Natural killer cell (primary cell): Measurements from ENCODE around the gene KRTAP12-2. TPM values are rescaled to one million over a fixed set of nuclear protein-coding genes. Genes with fewer than 3 reads are reported as not detected.

Experiments used
- ATAC-seq, 3 donors: fragments of 150-1000 bp in 2 of 3; fragments of 200-7000 bp in 1 of 3; cut with Tn5 transposase; 1 replicate in 1 of 3; 2 replicates in 2 of 3; pipeline ENCODE4 v1.10.0; 2021; ENCODE audit warnings: mild to moderate bottlenecking in 2 of 3, moderate library complexity in 2 of 3
- DNase-seq, 2 donors: peaks; one replicate each; pipeline versions ENCODE4 v3.0.0 to v3.0.0-alpha.2; 2013 to 2021; ENCODE audit warnings: mixed read lengths in 1 of 2
- H3K27ac ChIP-seq: one replicate; pipeline ENCODE4 v1.5.1; 2013; ENCODE audit warnings: mild to moderate bottlenecking, low read length
- H3K27me3 ChIP-seq: one replicate; pipeline ENCODE4 v1.6.1; 2013; ENCODE audit warnings: low read length; ENCODE audit not compliant: control insufficient read depth, insufficient read depth
- H3K36me3 ChIP-seq: one replicate; pipeline ENCODE4 v1.6.1; 2013; ENCODE audit warnings: low read length; ENCODE audit not compliant: control insufficient read depth, insufficient read depth
- H3K4me1 ChIP-seq: one replicate; pipeline ENCODE4 v1.6.1; 2013; ENCODE audit warnings: low read length; ENCODE audit not compliant: control insufficient read depth, insufficient read depth
- H3K4me3 ChIP-seq: one replicate; pipeline ENCODE4 v1.5.1; 2013; ENCODE audit warnings: low read length
- H3K9me3 ChIP-seq: one replicate; pipeline ENCODE4 v1.6.1; 2013; ENCODE audit warnings: low read length; ENCODE audit not compliant: control insufficient read depth, insufficient read depth
- H3K27ac Mint-ChIP-seq, 2 donors: one replicate each; pipeline ENCODE4 v1.8.0; 2022; ENCODE audit warnings: mild to moderate bottlenecking in 2 of 2, mixed read lengths in 2 of 2, moderate library complexity in 1 of 2
- H3K27me3 Mint-ChIP-seq, 2 donors: one replicate each; pipeline ENCODE4 v1.8.0; 2022; ENCODE audit warnings: low read depth in 2 of 2, mixed read lengths in 2 of 2
- H3K36me3 Mint-ChIP-seq: one replicate; pipeline ENCODE4 v1.8.0; 2022; ENCODE audit warnings: mixed read lengths
- H3K4me1 Mint-ChIP-seq, 2 donors: one replicate each; pipeline ENCODE4 v1.8.0; 2022; ENCODE audit warnings: mixed read lengths in 2 of 2
- H3K4me3 Mint-ChIP-seq: one replicate; pipeline ENCODE4 v1.8.0; 2022; ENCODE audit warnings: mild to moderate bottlenecking, moderate library complexity, mixed read lengths
- H3K9me3 Mint-ChIP-seq, 2 donors: one replicate each; pipeline ENCODE4 v1.8.0; 2022; ENCODE audit warnings: mixed read lengths in 2 of 2
- CTCF ChIP-seq: fragments of 200-600 bp; IDR thresholded peaks from one replicate; pipeline ENCODE4 v1.8.0; 2022; ENCODE audit warnings: antibody characterized with exemption
- WGBS: methylation state at CpG from one replicate; pipeline ENCODE4 v1.1.7; 2013; ENCODE audit warnings: missing lambda C conversion rate; ENCODE audit not compliant: insufficient coverage; 5-methylcytosine and 5-hydroxymethylcytosine counted together
- intact Hi-C: fragments of 100-400 bp; cut with micrococcal nuclease; formaldehyde crosslinking; loops from one replicate; pipeline ENCODE4 v1.14.2; 2022
- total RNA-seq, 4 donors: library from RNA; stranded (reverse); fragments of 120-200 nt in 1 of 4; gene quantifications; one replicate each; pipeline versions ENCODE4 v1.2.3 to v1.2.4, GENCODE V29; 2013 to 2022

KRTAP12-2 gene
- total RNA-seq, 3 donors from 2014 or later (not counting 1 experiment from before 2014, with no cell fraction given): not detected

- ATAC-seq (no peak), DNase-seq (no peak)
- Mint-ChIP-seq H3K4me3 (no peak overlapping the region), H3K27me3 (peaks cover 59 to 65% of the 10 kb centered on the region in 2 donors), H3K4me1 (peaks cover 0 to 22% of the 10 kb centered on the region in 2 donors), H3K9me3 (no peaks in the 10 kb centered on the region), H3K36me3 (no peaks in the 10 kb centered on the region), H3K27ac (no peak overlapping the region)
- Histone ChIP-seq H3K27ac (no peak overlapping the region), H3K36me3 (no peaks in the 10 kb centered on the region), H3K9me3 (peaks cover 7% of the 10 kb centered on the region), H3K4me1 (peaks cover 26% of the 10 kb centered on the region), H3K4me3 (no peak overlapping the region), H3K27me3 (peaks cover 62% of the 10 kb centered on the region)
- no peak for TF ChIP-seq CTCF
- intact Hi-C loops: loop anchor here (10.0 kb wide), 1 partner anchor 88 kb away; the partner anchor contains the start of gene KRTAP10-9
- 62% methylated on average over 6 of the region's 9 CpGs for WGBS
Observed at GRCh38 chr21:44713130-44713529, 46.4 kb upstream of the KRTAP12-2 start.

- Mint-ChIP-seq H3K4me1 (peaks cover 0 to 22% of the 10 kb centered on the region in 2 donors), H3K36me3 (no peaks in the 10 kb centered on the region), H3K4me3 (no peak overlapping the region), H3K27me3 (peaks cover 61 to 65% of the 10 kb centered on the region in 2 donors), H3K27ac (no peak overlapping the region), H3K9me3 (no peaks in the 10 kb centered on the region)
- DNase-seq (no peak), ATAC-seq (no peak)
- intact Hi-C loops: loop anchor here (10.0 kb wide), 1 partner anchor 88 kb away; the partner anchor contains the start of gene KRTAP10-9
- Histone ChIP-seq H3K9me3 (peaks cover 7% of the 10 kb centered on the region), H3K27ac (no peak overlapping the region), H3K36me3 (no peaks in the 10 kb centered on the region), H3K4me1 (peaks cover 26% of the 10 kb centered on the region), H3K4me3 (no peak overlapping the region), H3K27me3 (peaks cover 64% of the 10 kb centered on the region)
- WGBS: 11% methylated on average over 19 of the region's 22 CpGs
- no peak for TF ChIP-seq CTCF
Observed at GRCh38 chr21:44712203-44713028, 45.7 kb upstream of the KRTAP12-2 start.

GRCh38 chr21:44711327-44712202 is 44.8 kb upstream of the KRTAP12-2 start, which contains the start of gene TSPEAR:
Gene TSPEAR (minus strand): TSS chr21:44711572. CDS start chr21:44711514, 58 bp downstream.
- intact Hi-C loops: loop anchor here (10.0 kb wide), 1 partner anchor 87 kb away; the partner anchor contains the start of gene KRTAP10-9
- Mint-ChIP-seq H3K9me3 (no peaks in the 10 kb centered on the region), H3K27ac (no peak within 1 kb of the TSS), H3K4me3 (no peak within 1 kb of the TSS), H3K27me3 (peaks cover 63 to 64% of the 10 kb centered on the region in 2 donors), H3K4me1 (peaks cover 0 to 22% of the 10 kb centered on the region in 2 donors), H3K36me3 (no peaks in the 10 kb centered on the region)
- Histone ChIP-seq H3K36me3 (no peaks in the 10 kb centered on the region), H3K4me1 (peaks cover 29% of the 10 kb centered on the region), H3K9me3 (peaks cover 7% of the 10 kb centered on the region), H3K4me3 (no peak within 1 kb of the TSS), H3K27me3 (peaks cover 69% of the 10 kb centered on the region), H3K27ac (no peak within 1 kb of the TSS)
- DNase-seq: peak in 1 of 2 donors; percentile 20
- no peak for TF ChIP-seq CTCF
- WGBS: 5% methylated on average over 41 of the region's 41 CpGs
- ATAC-seq: no peak
